ENCODE results near the gene TNFAIP8. TPM values are rescaled to one million over a fixed set of nuclear protein-coding genes. Genes with fewer than 3 reads are reported as not detected.
A peak's percentile ranks its signal among the peaks of the same experiment; 100 is the strongest.

TNFAIP8 gene
- total and polyA plus RNA-seq, 9 of the 15 experiments (the other 6 are each of a cell fraction or from before 2014, with no cell fraction given): 29.9 to 52.2 (median 44.8) TPM

DNA sequence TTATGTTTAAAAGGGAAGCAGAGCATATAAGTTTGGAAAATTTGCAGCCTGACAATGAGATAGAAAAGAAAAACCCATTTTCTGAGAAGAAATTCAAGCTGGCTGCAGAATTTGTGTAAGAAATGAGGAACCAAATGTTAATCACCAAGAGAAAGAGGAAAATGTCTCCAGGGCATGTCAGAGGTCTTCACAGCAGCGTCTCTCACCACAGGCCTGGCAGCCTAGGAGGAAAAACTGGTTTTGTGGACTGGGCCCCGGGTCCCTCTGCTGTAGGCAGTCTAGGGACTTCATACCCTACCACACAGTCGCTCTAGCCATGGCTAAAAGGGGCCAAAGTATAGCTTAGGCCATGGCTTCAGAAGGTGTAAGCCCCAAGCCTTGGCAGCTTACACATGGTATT, 64.3 kb downstream of the TNFAIP8 start (continued):
- TF ChIP-seq, protein P1, sequence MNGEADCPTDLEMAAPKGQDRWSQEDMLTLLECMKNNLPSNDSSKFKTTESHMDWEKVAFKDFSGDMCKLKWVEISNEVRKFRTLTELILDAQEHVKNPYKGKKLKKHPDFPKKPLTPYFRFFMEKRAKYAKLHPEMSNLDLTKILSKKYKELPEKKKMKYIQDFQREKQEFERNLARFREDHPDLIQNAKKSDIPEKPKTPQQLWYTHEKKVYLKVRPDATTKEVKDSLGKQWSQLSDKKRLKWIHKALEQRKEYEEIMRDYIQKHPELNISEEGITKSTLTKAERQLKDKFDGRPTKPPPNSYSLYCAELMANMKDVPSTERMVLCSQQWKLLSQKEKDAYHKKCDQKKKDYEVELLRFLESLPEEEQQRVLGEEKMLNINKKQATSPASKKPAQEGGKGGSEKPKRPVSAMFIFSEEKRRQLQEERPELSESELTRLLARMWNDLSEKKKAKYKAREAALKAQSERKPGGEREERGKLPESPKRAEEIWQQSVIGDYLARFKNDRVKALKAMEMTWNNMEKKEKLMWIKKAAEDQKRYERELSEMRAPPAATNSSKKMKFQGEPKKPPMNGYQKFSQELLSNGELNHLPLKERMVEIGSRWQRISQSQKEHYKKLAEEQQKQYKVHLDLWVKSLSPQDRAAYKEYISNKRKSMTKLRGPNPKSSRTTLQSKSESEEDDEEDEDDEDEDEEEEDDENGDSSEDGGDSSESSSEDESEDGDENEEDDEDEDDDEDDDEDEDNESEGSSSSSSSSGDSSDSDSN (IDR thresholded peaks at IDR 0.05; ENCODE audit: borderline replicate concordance in 1 of 2, low read depth in 2 of 2, low read length in 2 of 2): no peak
- TF ChIP-seq MAFF (IDR thresholded peaks at IDR 0.05; ENCODE audit: low read length) (no peak), PRMT5 (CRISPR knock-in tag; IDR thresholded peaks at IDR 0.05) (no peak), WHSC1 (IDR thresholded peaks at IDR 0.05; ENCODE audit: low read length) (no peak), THRAP3 (IDR thresholded peaks at IDR 0.05; ENCODE audit: borderline replicate concordance) (no peak), MCM2 (IDR thresholded peaks at IDR 0.05; ENCODE audit: low read depth) (no peak), NFYB (IDR thresholded peaks at IDR 0.05; ENCODE audit: extremely low read depth, insufficient read length) (no peak)

DNA sequence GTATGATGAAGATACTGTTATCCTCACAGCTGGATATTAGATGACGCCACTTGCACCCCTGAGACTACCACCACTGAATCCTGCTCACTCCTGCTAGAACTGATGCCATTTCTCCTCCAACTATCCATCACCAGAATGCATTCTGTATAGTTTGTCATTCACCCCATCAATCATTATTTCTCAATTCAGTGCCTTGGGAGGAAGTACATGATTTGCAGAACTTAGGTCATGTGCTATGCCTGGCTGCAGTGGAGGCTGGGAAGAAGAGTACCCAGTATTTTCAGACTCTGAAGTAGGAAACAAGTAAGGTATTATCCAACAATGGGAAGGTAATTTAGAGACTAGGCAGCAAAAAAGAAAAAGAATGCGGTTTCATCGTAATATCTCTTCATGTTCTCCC, 70.2 kb downstream of the TNFAIP8 start:
- POLR2A ChIA-PET: no interaction called here
- H3K9me3 ChIP-seq (replicated peaks; ENCODE audit: control insufficient read depth, insufficient read depth, low read depth, low read length): no peaks in the 10 kb centered on the region
- WGBS (ENCODE audit: insufficient coverage, low coverage, missing lambda C conversion rate): 88% methylated on average over 3 of the region's 3 CpGs
- no peak overlapping the region for H3K9ac ChIP-seq (ENCODE audit: insufficient read depth in 1 of 2, low read depth in 2 of 2, low read length in 2 of 2)
- no TSS peak for BruUV-seq (replicated peaks)
- no peak for FAIRE-seq
- H4K20me1 ChIP-seq (replicated peaks; ENCODE audit: control insufficient read depth, insufficient read depth, low read length): no peaks in the 10 kb centered on the region
- CTCF ChIA-PET (ENCODE audit: low intra/inter-chr PET ratio): no interaction called here
- H3K9me1 ChIP-seq (ENCODE audit: control insufficient read depth, insufficient read depth, low read length): no peaks in the 10 kb centered on the region
- H3K27ac ChIP-seq (ENCODE audit: extremely low read depth, low read depth, low read length): no peak overlapping the region
- no peak for ATAC-seq
- H3K4me3 ChIP-seq: no peak overlapping the region
- no peak overlapping the region for H3K4me2 ChIP-seq (ENCODE audit: insufficient read depth, low read length)
- DNase-seq (ENCODE audit: extremely low read depth in 1 of 4, low spot score in 3 of 4): no peak
- no peaks in the 10 kb centered on the region for H3K79me2 ChIP-seq (ENCODE audit: control insufficient read depth, insufficient read depth, low read length)
- H3K4me1 ChIP-seq (replicated peaks in 1 of 2; ENCODE audit: control insufficient read depth in 2 of 2, insufficient read depth in 2 of 2, low read length in 2 of 2): peaks cover 0 to 15% of the 10 kb centered on the region in 2 experiments; a peak in 3 of 5 replicates
- H3K36me3 ChIP-seq (ENCODE audit: control insufficient read depth, insufficient read depth, low read length): no peaks in the 10 kb centered on the region
- intact Hi-C loops (cut with micrococcal nuclease): no loop called here
- H3K27me3 ChIP-seq (ENCODE audit: control insufficient read depth in 2 of 2, insufficient read depth in 2 of 2, low read length in 2 of 2): no peaks in the 10 kb centered on the region
- no peak overlapping the region for H2AFZ ChIP-seq (ENCODE audit: low read depth, low read length)
- in situ Hi-C loops (cut with MboI): no loop called here
- TF ChIP-seq NR3C1 (CRISPR knock-in tag; IDR thresholded peaks at IDR 0.05) (no peak), AFF1 (IDR thresholded peaks at IDR 0.05; ENCODE audit: low read depth in 1 of 2, partially characterized antibody in 2 of 2) (no peak), PBX2 (CRISPR knock-in tag; IDR thresholded peaks at IDR 0.05; ENCODE audit: low read depth) (no peak), PBX2 (tag; conservative IDR thresholded peaks at IDR 0.05; ENCODE audit: low read depth) (peak; percentile 85)
- TF ChIP-seq, protein P2, sequence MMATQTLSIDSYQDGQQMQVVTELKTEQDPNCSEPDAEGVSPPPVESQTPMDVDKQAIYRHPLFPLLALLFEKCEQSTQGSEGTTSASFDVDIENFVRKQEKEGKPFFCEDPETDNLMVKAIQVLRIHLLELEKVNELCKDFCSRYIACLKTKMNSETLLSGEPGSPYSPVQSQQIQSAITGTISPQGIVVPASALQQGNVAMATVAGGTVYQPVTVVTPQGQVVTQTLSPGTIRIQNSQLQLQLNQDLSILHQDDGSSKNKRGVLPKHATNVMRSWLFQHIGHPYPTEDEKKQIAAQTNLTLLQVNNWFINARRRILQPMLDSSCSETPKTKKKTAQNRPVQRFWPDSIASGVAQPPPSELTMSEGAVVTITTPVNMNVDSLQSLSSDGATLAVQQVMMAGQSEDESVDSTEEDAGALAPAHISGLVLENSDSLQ (IDR thresholded peaks at IDR 0.05): peak; percentile 47; the same call in 1 of the 2 replicates
